ENCODE data around the gene SRD5A2.

DNA sequence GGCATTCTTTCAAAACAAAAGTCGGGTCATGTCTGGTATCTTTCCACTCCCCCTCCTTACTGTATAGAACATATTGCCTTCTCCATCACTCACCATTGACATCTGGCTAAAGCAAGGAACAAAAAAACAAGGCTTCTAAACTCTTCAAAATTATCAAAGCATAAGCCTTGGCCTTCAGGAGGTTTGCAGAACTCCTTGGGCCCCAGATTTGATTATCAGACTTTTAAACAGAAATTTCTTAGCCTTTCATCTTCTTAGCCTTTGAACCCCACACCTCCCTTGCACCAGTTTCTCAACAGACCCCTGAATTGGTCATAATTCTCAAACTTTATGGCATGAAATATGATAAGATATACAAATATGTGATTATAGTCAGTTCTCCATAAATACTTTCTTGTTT is 106.4 kb downstream of the SRD5A2 start:
- no peak for TF ChIP-seq EZH2 (IDR thresholded peaks at IDR 0.05; ENCODE audit: borderline replicate concordance, low read length)
- TF ChIP-seq, protein P1, sequence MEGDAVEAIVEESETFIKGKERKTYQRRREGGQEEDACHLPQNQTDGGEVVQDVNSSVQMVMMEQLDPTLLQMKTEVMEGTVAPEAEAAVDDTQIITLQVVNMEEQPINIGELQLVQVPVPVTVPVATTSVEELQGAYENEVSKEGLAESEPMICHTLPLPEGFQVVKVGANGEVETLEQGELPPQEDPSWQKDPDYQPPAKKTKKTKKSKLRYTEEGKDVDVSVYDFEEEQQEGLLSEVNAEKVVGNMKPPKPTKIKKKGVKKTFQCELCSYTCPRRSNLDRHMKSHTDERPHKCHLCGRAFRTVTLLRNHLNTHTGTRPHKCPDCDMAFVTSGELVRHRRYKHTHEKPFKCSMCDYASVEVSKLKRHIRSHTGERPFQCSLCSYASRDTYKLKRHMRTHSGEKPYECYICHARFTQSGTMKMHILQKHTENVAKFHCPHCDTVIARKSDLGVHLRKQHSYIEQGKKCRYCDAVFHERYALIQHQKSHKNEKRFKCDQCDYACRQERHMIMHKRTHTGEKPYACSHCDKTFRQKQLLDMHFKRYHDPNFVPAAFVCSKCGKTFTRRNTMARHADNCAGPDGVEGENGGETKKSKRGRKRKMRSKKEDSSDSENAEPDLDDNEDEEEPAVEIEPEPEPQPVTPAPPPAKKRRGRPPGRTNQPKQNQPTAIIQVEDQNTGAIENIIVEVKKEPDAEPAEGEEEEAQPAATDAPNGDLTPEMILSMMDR (IDR thresholded peaks at IDR 0.05; ENCODE audit: low read length), result no peak

Data from OCI-LY1 (cell line).